ENCODE results near the gene SMC2.
A peak's percentile ranks its signal among the peaks of the same experiment; 100 is the strongest.

The SMC2 gene

DNA sequence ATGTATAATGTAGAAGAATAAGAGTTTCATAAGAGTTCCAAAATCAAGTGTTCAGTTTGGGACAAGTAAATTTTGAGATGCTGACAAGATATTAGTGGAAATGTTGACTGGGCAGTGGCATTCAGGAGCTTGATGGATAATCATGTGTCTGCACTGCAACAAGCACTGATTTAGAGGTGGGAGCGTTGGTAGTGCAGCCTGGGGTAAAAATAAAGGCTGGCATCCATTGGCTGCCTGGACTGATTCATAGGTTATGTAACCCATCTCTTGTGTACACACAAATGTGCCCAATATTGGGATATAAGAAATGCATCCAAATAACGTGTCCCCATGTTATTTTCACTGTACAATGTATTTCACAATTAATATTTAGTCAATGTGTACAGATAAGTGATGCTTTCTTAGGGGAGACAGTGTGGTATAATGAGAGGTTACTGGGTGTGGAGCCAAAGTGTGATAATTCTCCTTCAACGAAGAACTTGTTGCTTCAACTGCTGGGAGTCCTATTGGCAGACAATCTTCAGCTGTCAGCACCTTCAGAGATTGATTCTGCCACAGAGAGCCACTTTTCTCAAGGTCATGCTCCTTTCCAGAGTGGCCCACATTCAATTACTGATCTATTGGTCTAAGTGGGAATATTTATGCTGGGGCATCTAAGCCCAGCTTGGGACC lies 20.9 kb upstream of the SMC2 start:
- Histone ChIP-seq H3K27me3 (ENCODE audit: insufficient read depth, poor library complexity, severe bottlenecking) (no peaks in the 10 kb centered on the region), H3K27ac (ENCODE audit: poor library complexity, severe bottlenecking) (no peak overlapping the region), H3K4me3 (ENCODE audit: severe bottlenecking) (no peak overlapping the region), H3K36me3 (ENCODE audit: low read depth) (no peaks in the 10 kb centered on the region), H3K4me1 (ENCODE audit: insufficient read depth, poor library complexity, severe bottlenecking) (peaks cover 29% of the 10 kb centered on the region), H3K9me3 (ENCODE audit: severe bottlenecking) (no peaks in the 10 kb centered on the region)
- no peak for ATAC-seq (ENCODE audit: low read depth)
- TF ChIP-seq, protein P1, sequence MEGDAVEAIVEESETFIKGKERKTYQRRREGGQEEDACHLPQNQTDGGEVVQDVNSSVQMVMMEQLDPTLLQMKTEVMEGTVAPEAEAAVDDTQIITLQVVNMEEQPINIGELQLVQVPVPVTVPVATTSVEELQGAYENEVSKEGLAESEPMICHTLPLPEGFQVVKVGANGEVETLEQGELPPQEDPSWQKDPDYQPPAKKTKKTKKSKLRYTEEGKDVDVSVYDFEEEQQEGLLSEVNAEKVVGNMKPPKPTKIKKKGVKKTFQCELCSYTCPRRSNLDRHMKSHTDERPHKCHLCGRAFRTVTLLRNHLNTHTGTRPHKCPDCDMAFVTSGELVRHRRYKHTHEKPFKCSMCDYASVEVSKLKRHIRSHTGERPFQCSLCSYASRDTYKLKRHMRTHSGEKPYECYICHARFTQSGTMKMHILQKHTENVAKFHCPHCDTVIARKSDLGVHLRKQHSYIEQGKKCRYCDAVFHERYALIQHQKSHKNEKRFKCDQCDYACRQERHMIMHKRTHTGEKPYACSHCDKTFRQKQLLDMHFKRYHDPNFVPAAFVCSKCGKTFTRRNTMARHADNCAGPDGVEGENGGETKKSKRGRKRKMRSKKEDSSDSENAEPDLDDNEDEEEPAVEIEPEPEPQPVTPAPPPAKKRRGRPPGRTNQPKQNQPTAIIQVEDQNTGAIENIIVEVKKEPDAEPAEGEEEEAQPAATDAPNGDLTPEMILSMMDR (IDR thresholded peaks at IDR 0.05; ENCODE audit: poor library complexity, severe bottlenecking) = no peak
- no peak for DNase-seq (ENCODE audit: low spot score)

DNA sequence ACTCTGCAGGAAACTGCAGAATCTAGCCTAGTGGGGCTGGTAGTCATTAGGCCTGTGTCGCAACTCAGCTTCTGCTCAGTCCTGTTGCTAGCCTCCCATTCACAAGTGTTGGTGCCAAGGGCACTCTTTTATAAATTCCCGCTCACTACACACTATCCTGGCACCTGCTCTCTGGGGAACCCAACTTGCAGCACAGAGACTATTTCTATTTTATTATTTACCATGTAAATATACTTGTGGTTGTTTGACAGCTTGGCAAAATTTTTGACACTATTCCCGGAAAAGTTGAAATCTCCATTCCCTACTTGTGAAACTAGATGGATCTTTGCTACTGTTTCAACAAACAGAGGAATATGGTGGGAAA lies 20.4 kb upstream of the SMC2 start:
- no peaks in the 10 kb centered on the region for H3K9me3 ChIP-seq (ENCODE audit: severe bottlenecking)
- TF ChIP-seq, protein P1 (IDR thresholded peaks at IDR 0.05; ENCODE audit: poor library complexity, severe bottlenecking) = no peak
- DNase-seq (ENCODE audit: low spot score) (no peak), ATAC-seq (ENCODE audit: low read depth) (no peak)
- H3K36me3 ChIP-seq (ENCODE audit: low read depth) = no peaks in the 10 kb centered on the region
- no peak overlapping the region for H3K27ac ChIP-seq (ENCODE audit: poor library complexity, severe bottlenecking)
- H3K27me3 ChIP-seq (ENCODE audit: insufficient read depth, poor library complexity, severe bottlenecking) = no peaks in the 10 kb centered on the region
- no peak overlapping the region for H3K4me3 ChIP-seq (ENCODE audit: severe bottlenecking)
- peaks cover 29% of the 10 kb centered on the region for H3K4me1 ChIP-seq (ENCODE audit: insufficient read depth, poor library complexity, severe bottlenecking)

DNA sequence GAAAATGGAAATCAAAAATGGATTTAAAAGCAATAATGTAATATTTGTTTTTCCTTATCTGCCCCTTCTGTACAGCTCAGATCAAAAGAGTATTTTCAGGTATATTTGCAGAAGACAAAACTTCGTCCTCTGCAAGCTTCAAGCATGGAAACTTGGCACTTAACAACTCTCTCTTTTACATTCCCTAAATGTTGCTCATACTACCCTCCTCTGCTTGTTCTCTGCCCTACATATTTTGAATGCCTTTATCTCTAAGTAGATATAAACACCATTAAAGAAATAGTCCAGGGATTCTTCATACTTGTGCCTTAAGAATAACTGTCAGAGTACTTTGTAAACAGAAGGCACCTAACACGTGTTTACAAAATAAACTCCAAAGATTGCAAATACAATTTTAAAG lies 19.2 kb upstream of the SMC2 start:
- Histone ChIP-seq H3K36me3 (ENCODE audit: low read depth) (no peaks in the 10 kb centered on the region), H3K4me3 (ENCODE audit: severe bottlenecking) (no peak overlapping the region), H3K9me3 (ENCODE audit: severe bottlenecking) (no peaks in the 10 kb centered on the region), H3K27ac (ENCODE audit: poor library complexity, severe bottlenecking) (peak overlapping the region; percentile 89), H3K27me3 (ENCODE audit: insufficient read depth, poor library complexity, severe bottlenecking) (no peaks in the 10 kb centered on the region), H3K4me1 (ENCODE audit: insufficient read depth, poor library complexity, severe bottlenecking) (peaks cover 29% of the 10 kb centered on the region)
- TF ChIP-seq, protein P1 (IDR thresholded peaks at IDR 0.05; ENCODE audit: poor library complexity, severe bottlenecking) = no peak
- ATAC-seq (ENCODE audit: low read depth) (peak; percentile 88), DNase-seq (ENCODE audit: low spot score) (no peak)

DNA sequence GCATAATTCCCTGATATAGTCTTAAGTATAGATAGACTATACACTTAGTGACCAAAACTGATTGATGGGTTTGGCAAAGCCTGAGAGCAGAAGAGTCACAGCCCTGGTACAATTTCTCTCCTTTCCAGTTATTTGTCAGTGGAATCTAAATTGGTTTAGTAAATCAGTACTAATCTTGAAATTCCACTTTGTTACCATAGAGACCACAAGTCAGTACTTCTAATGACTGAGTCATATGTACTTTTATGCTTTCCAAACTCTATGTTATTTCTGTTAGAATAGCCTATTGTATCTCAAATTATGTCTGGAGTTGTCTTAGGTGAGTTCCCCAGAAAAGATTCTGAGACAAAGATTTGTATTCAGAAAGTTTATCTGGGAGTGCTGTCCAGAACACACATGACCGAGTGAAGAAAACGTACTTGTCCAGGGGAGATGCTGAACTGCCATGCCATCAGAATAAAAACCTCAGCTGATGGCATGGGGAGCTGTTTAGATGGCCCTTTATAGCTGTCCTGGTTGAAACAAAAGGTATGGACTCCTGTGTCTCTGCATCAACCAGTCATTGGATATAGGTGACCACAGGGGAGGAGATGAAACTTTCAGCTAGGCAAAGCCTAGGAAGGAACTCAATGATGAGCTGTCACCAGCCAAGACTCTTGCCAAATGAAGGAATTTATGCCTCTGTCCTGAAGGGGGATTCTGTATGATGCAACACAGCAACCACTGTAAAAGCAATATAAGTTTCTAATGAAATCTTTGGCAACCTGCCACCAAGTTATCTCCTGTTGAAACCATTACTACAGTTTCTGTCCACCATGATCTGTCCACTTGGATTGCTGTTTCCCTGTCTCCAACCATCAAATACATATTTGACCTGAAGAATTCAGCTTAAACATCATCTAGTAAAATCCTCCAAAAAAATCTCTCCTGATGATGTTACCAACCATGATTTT lies 18.0 kb upstream of the SMC2 start:
- Histone ChIP-seq H3K27ac (ENCODE audit: poor library complexity, severe bottlenecking) (peak overlapping the region; percentile 89), H3K4me1 (ENCODE audit: insufficient read depth, poor library complexity, severe bottlenecking) (peaks cover 29% of the 10 kb centered on the region), H3K27me3 (ENCODE audit: insufficient read depth, poor library complexity, severe bottlenecking) (no peaks in the 10 kb centered on the region), H3K4me3 (ENCODE audit: severe bottlenecking) (no peak overlapping the region), H3K36me3 (ENCODE audit: low read depth) (no peaks in the 10 kb centered on the region), H3K9me3 (ENCODE audit: severe bottlenecking) (no peaks in the 10 kb centered on the region)
- no peak for DNase-seq (ENCODE audit: low spot score)
- TF ChIP-seq, protein P1 (IDR thresholded peaks at IDR 0.05; ENCODE audit: poor library complexity, severe bottlenecking) = no peak
- ATAC-seq (ENCODE audit: low read depth) = peak; percentile 67
